Measurements from ENCODE around the gene SLC35F1. TPM values are rescaled to one million over a fixed set of nuclear protein-coding genes. Genes with fewer than 3 reads are reported as not detected.

The SLC35F1 gene
- total and polyA plus RNA-seq, 2 donors (not counting 3 experiments of a cell fraction or from before 2014, with no cell fraction given): not detected

DNA sequence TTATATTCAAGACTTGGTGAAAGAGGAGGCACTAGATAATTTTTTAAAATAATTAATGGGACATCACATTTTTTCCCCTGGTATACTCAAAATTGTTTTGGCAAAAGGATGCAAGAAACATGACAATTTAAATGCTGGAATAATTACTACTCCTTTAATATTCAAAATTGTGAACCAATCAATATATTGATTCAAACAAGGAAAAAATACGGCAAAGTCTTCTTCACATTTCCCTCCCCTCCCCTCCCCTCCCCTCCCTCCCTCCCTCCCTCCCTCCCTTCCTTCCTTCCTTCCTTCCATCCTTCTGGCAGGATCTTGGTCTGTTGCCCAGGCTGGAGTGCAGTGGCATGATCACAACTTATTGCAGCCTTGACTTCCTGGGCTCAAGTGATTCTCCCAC, 4.1 kb downstream of the SLC35F1 start:
- no peak for TF ChIP-seq JUN (IDR thresholded peaks at IDR 0.05; ENCODE audit: borderline replicate concordance, insufficient read depth, insufficient read length, low read depth)
- no peak for TF ChIP-seq POLR2AphosphoS5 (IDR thresholded peaks at IDR 0.05; ENCODE audit: insufficient read depth, low read depth, low read length)
- TF ChIP-seq, protein P1, sequence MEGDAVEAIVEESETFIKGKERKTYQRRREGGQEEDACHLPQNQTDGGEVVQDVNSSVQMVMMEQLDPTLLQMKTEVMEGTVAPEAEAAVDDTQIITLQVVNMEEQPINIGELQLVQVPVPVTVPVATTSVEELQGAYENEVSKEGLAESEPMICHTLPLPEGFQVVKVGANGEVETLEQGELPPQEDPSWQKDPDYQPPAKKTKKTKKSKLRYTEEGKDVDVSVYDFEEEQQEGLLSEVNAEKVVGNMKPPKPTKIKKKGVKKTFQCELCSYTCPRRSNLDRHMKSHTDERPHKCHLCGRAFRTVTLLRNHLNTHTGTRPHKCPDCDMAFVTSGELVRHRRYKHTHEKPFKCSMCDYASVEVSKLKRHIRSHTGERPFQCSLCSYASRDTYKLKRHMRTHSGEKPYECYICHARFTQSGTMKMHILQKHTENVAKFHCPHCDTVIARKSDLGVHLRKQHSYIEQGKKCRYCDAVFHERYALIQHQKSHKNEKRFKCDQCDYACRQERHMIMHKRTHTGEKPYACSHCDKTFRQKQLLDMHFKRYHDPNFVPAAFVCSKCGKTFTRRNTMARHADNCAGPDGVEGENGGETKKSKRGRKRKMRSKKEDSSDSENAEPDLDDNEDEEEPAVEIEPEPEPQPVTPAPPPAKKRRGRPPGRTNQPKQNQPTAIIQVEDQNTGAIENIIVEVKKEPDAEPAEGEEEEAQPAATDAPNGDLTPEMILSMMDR (IDR thresholded peaks at IDR 0.05; ENCODE audit: extremely low read depth in 1 of 2, insufficient read depth in 1 of 2, low read depth in 1 of 2, low read length in 2 of 2): no peak
- TF ChIP-seq MAX (IDR thresholded peaks at IDR 0.05; ENCODE audit: insufficient read depth, insufficient read length): no peak
- no peak for TF ChIP-seq GATA2 (IDR thresholded peaks at IDR 0.05; ENCODE audit: insufficient read depth, insufficient read length, low read depth, low read length)
- TF ChIP-seq MYC (IDR thresholded peaks at IDR 0.05; ENCODE audit: low read depth, low read length): no peak
- TF ChIP-seq POLR2A (IDR thresholded peaks at IDR 0.05; ENCODE audit: low read depth, low read length): no peak
- no peak for TF ChIP-seq EZH2 (IDR thresholded peaks at IDR 0.05; ENCODE audit: borderline replicate concordance, low read depth, low read length, severe bottlenecking)
- TF ChIP-seq FOS (IDR thresholded peaks at IDR 0.05; ENCODE audit: borderline replicate concordance, insufficient read depth, low read length): no peak
- Histone ChIP-seq H3K9ac (replicated peaks; ENCODE audit: extremely low read depth, insufficient read depth, low read length) (no peak overlapping the region), H3K4me2 (ENCODE audit: insufficient read depth, low read length) (no peak overlapping the region), H3K27me3 (ENCODE audit: control insufficient read depth in 2 of 2, insufficient read depth in 2 of 2, low read length in 2 of 2) (peaks cover 12 to 27% of the 10 kb centered on the region in 2 experiments), H3K79me2 (ENCODE audit: control insufficient read depth, insufficient read depth, low read length) (no peaks in the 10 kb centered on the region), H3K9me1 (replicated peaks; ENCODE audit: control insufficient read depth, extremely low read depth, insufficient read depth, low read length) (no peaks in the 10 kb centered on the region), H3K4me1 (ENCODE audit: control insufficient read depth, extremely low read depth, insufficient read depth, low read length) (no peaks in the 10 kb centered on the region), H3K9me3 (replicated peaks; ENCODE audit: control insufficient read depth, insufficient read depth, low read length) (no peaks in the 10 kb centered on the region), H3K4me3 (replicated peaks in 1 of 3; ENCODE audit: insufficient read depth in 1 of 3, low read depth in 1 of 3, low read length in 3 of 3) (no peak overlapping the region), H3K36me3 (ENCODE audit: control insufficient read depth in 2 of 2, extremely low read depth in 1 of 2, insufficient read depth in 2 of 2, low read length in 2 of 2) (no peaks in the 10 kb centered on the region), H4K20me1 (replicated peaks; ENCODE audit: control insufficient read depth, extremely low read depth, insufficient read depth, low read length) (no peaks in the 10 kb centered on the region), H2AFZ (ENCODE audit: low read depth, low read length) (no peak overlapping the region), H3K27ac (ENCODE audit: insufficient read depth, low read depth, low read length) (no peak overlapping the region)
- POLR2A ChIA-PET: no interaction called here
- dilution Hi-C loops (cut with MboI; ENCODE audit: extremely low pct_ligation_motif_present, low sequenced_read_pairs): no loop called here
- no TSS peak for BruUV-seq (replicated peaks)
- CTCF ChIA-PET: no interaction called here
- FAIRE-seq: no peak
- intact Hi-C loops (cut with micrococcal nuclease): no loop called here
- DNase-seq (ENCODE audit: low read depth, low spot score): no peak

Measured in endothelial cell of umbilical vein (primary cell).